HG03469 (cell line): Measurements from ENCODE around the gene TNFRSF13B.
"Not testable (repeated sequence)": the region's sequence is repeated elsewhere in the genome, so short reads cannot be mapped to it uniquely, and the experiment has no call there.

ENCODE experiments used
- ATAC-seq: cut with Tn5 transposase; IDR thresholded peaks from one replicate; pipeline ENCODE4 v1.9.1; 2021; ENCODE audit warnings: mild to moderate bottlenecking, moderate library complexity, moderate number of reproducible peaks; ENCODE audit not compliant: unreplicated experiment

TNFRSF13B gene

GRCh38 chr17:16971458-16972338 lies at the start of gene TNFRSF13B:
Gene TNFRSF13B, minus strand, starts transcription at chr17:16972118. Its CDS starts 43 bp downstream, at chr17:16972075.
- ATAC-seq: no peak

GRCh38 chr17:17021194-17021863 lies 49.4 kb upstream of the TNFRSF13B start:
- ATAC-seq: no peak

GRCh38 chr17:17020821-17021193 lies 48.9 kb upstream of the TNFRSF13B start:
- no peak for ATAC-seq

GRCh38 chr17:17019891-17020456 lies 48.1 kb upstream of the TNFRSF13B start:
- ATAC-seq: no peak

- ATAC-seq: no peak
These were observed 47.5 kb upstream of the TNFRSF13B start for GRCh38 chr17:17019430-17019762.

GRCh38 chr17:17018612-17019429 lies 46.9 kb upstream of the TNFRSF13B start:
- ATAC-seq: no peak

GRCh38 chr17:17018021-17018441 lies 46.1 kb upstream of the TNFRSF13B start:
- ATAC-seq: no peak

GRCh38 chr17:17017343-17018014 lies 45.6 kb upstream of the TNFRSF13B start:
- ATAC-seq: no peak

GRCh38 chr17:17016199-17017197 lies 44.6 kb upstream of the TNFRSF13B start:
- not testable (repeated sequence) for ATAC-seq

GRCh38 chr17:17015230-17015629 lies 43.3 kb upstream of the TNFRSF13B start:
- no peak for ATAC-seq

GRCh38 chr17:17014748-17015124 lies 42.8 kb upstream of the TNFRSF13B start:
- not testable (repeated sequence) for ATAC-seq

- not testable (repeated sequence) for ATAC-seq
These were observed 42.2 kb upstream of the TNFRSF13B start for GRCh38 chr17:17013828-17014747.

GRCh38 chr17:17011043-17011907 lies 39.4 kb upstream of the TNFRSF13B start:
- ATAC-seq: not testable (repeated sequence)

GRCh38 chr17:17010545-17011034 lies 38.7 kb upstream of the TNFRSF13B start:
- not testable (repeated sequence) for ATAC-seq

GRCh38 chr17:17009972-17010371 lies 38.1 kb upstream of the TNFRSF13B start:
- ATAC-seq: not testable (repeated sequence)

- not testable (repeated sequence) for ATAC-seq
These were observed 36.9 kb upstream of the TNFRSF13B start for GRCh38 chr17:17008621-17009397.
